ENCODE results near the gene PER2. TPM values are rescaled to one million over a fixed set of nuclear protein-coding genes. Genes with fewer than 3 reads are reported as not detected.

Gene PER2
- polyA plus RNA-seq, 2 of the 4 experiments (the other 2 are of a cell fraction): 3.4 to 8.5 TPM

- TF ChIP-seq TFCP2L1 (CRISPR knock-in tag; IDR thresholded peaks at IDR 0.05): 0 out of 2 replicates have a peak, but pooled peaks have one; percentile 38
- TF ChIP-seq MAFK (IDR thresholded peaks at IDR 0.05; ENCODE audit: partially characterized antibody): no peak
Measured at GRCh38 chr2:238290715-238291549, 2.5 kb upstream of the PER2 start (continued).

- 2% methylated on average over 8 of the region's 8 CpGs for WGBS (ENCODE audit: missing lambda C conversion rate)
- FAIRE-seq: peak; percentile 92
- ATAC-seq: peak; percentile 44 to 67
- peak; percentile 89 to 100 for DNase-seq (ENCODE audit: low read depth in 1 of 2, low spot score in 1 of 2)
- CTCF ChIA-PET: interaction anchor here (1.1 to 22.7 kb wide), 9 partner anchors 10 to 95 kb away, joined by 3 to 351 read pairs (median 5); no protein-coding TSS in a partner anchor
- Histone ChIP-seq H3K4me1 (peaks cover 68% of the 10 kb centered on the region), H3K4me2 (peak overlapping the region; percentile 92), H3K9me3 (no peaks in the 10 kb centered on the region), H3K27ac (peak overlapping the region; percentile 90 to 97), H3K4me3 (peak overlapping the region; percentile 67)
- POLR2A ChIA-PET: interaction anchor here (0.6 to 1.0 kb wide), 3 partner anchors 10 to 356 kb away, joined by 3 read pairs; partner anchors contain the start of gene HES6
- TF ChIP-seq GATA3 (IDR thresholded peaks at IDR 0.05; ENCODE audit: borderline replicate concordance): peak; percentile 78
- no peak for TF ChIP-seq HOXB5 (CRISPR knock-in tag; IDR thresholded peaks at IDR 0.05)
- peak; percentile 28; the same call in 1 of the 2 replicates for TF ChIP-seq ZSCAN20 (CRISPR knock-in tag; IDR thresholded peaks at IDR 0.05)
- 0 out of 3 replicates have a peak, but pooled peaks have one; percentile 49 for TF ChIP-seq BCL3 (IDR thresholded peaks at IDR 0.05)
- no peak for TF ChIP-seq FOSL2 (IDR thresholded peaks at IDR 0.05)
- TF ChIP-seq FOSL2 (CRISPR knock-in tag; IDR thresholded peaks at IDR 0.05): peak; percentile 60
- TF ChIP-seq CTCF (IDR thresholded peaks at IDR 0.05): no peak
- TF ChIP-seq HMGXB4 (CRISPR knock-in tag; IDR thresholded peaks at IDR 0.05; ENCODE audit: borderline replicate concordance): no peak
- TF ChIP-seq CEBPB (IDR thresholded peaks at IDR 0.05): peak; percentile 50 to 80
- no peak for TF ChIP-seq HOXB13 (CRISPR knock-in tag; IDR thresholded peaks at IDR 0.05; ENCODE audit: low read depth)
- no peak for TF ChIP-seq ESRRA (IDR thresholded peaks at IDR 0.05; ENCODE audit: borderline replicate concordance, low read length)
- no peak for TF ChIP-seq REST (IDR thresholded peaks at IDR 0.05)
- 0 out of 2 replicates have a peak, but pooled peaks have one; percentile 42 for TF ChIP-seq JUNB (IDR thresholded peaks at IDR 0.05)
- no peak for TF ChIP-seq MAFK (IDR thresholded peaks at IDR 0.05; ENCODE audit: partially characterized antibody)
- TF ChIP-seq ATOH8 (CRISPR knock-in tag; IDR thresholded peaks at IDR 0.05; ENCODE audit: low read depth): no peak
- TF ChIP-seq NPAS2 (CRISPR knock-in tag; IDR thresholded peaks at IDR 0.05; ENCODE audit: borderline replicate concordance): no peak
- no peak for TF ChIP-seq ZFP36 (IDR thresholded peaks at IDR 0.05; ENCODE audit: borderline replicate concordance, partially characterized antibody)
- TF ChIP-seq ELK1 (IDR thresholded peaks at IDR 0.05; ENCODE audit: low read depth, low read length): no peak
- peak; percentile 63 to 69; a peak in 3 of 5 replicates for TF ChIP-seq JUN (IDR thresholded peaks at IDR 0.05)
- TF ChIP-seq RARB (CRISPR knock-in tag; IDR thresholded peaks at IDR 0.05): no peak
- no peak for TF ChIP-seq CHD4 (IDR thresholded peaks at IDR 0.05; ENCODE audit: borderline replicate concordance)
- peak; percentile 60 for TF ChIP-seq USF2 (IDR thresholded peaks at IDR 0.05)
- 0 out of 2 replicates have a peak, but pooled peaks have one; percentile 67 for TF ChIP-seq MAZ (IDR thresholded peaks at IDR 0.05; ENCODE audit: borderline replicate concordance, low read depth, low read length)
Measured at GRCh38 chr2:238290091-238290509, 1.7 kb upstream of the PER2 start.

All from A549 (cell line).